NCI-H345 (cell line): Measurements from ENCODE around the gene C4B.

Experiments
- DNase-seq: peaks from one replicate; lab custom pipeline; 2025; lab: John Stamatoyannopoulos, UW

The C4B gene

DNA sequence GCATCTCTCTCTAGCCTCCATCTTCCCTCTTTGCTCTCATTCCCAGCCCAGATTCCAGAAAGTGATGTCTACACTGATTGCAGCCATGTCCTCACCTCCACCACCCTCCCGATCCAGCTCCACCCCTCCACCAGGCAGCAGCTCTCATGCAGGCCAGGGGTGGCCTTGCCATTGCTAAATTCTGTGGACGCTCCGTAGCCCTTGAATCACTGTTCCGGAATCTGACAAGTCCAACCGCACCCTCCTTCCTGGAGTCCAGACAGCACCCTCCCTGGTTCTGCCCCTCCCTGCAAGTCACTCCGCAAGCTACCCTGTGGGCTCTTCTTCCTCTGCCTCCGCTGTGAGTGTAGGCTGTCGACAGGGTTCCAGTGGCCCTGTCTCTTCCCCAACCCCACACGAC, 68.3 kb downstream of the C4B start:
- no peak for DNase-seq

DNA sequence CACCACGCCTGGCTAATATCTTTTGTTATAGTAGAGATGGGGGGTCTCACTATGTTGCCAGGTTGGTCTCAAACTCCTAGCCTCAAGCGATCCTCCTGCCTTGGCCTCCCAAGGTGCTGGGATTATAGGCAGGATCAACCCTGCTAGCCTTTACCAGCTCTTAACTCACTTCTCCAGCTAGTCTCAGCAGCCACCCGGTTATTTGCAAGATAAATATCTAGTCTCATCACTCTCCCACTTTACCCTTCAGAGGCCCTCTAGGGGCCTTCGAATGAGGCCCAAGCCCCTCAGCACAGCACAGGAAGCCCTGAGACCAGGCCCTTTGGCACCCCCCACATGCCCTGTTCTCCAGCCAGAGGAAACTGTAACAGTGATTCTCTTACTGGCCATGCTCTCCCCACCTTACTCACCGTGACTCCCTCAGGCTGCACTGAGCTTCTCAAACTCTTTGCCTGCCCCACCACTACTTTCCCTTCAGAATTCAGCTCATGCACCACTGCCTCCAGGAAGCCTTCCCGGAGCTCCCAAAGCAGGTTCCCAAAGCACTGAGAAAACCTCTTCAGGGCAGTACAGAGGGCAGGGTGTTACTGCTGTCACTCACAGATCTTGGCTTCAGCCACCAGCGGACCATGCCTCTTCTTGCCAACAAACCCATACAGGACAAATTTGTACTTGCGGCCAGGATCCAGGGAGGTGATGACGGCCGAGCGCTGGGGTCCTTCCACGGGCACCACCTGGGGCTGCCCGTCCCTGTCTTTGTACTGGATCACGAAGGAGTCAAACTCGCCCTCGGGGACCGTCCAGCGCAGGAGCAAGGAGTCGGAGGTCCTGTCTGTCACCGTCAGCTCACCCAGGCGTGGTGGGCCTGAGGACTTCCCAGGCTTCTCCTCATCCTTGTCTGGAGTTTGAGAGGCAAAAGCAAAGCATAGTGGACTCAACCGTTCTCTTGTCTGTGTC, 69.5 kb downstream of the C4B start:
- DNase-seq = no peak

DNA sequence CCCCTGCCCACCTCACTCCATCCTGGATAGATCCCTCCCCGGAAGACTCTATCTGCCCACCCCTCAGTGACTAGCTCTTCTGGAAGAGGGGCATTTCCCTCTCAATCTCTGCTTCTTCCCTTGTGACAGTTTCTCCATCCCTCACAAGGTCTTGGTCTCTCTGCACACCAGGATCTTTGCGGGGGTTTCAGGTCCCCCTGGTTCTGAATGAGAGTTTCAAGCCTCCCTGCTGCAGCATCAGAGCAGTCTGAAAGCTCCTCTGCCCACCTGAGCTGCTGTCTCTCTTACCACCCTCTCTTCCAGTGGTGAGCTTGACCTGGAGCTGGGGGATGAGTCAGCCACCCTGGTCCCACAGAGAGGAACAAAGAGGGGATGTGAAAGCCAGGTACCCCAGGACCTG, 70.2 kb downstream of the C4B start:
- no peak for DNase-seq
